ENCODE results near the gene MX2. TPM values are rescaled to one million over a fixed set of nuclear protein-coding genes. Genes with fewer than 3 reads are reported as not detected.
A peak's percentile ranks its signal among the peaks of the same experiment; 100 is the strongest.
"Not testable (repeated sequence)": the region's sequence is repeated elsewhere in the genome, so short reads cannot be mapped to it uniquely, and the experiment has no call there.

Gene MX2
- total RNA-seq, 1 donor from 2014 or later = 0.92 TPM

- H3K36me3 Mint-ChIP-seq = no peaks in the 10 kb centered on the region
- H3K9me3 Mint-ChIP-seq = no peaks in the 10 kb centered on the region
- H3K27me3 Mint-ChIP-seq = peaks cover 17% of the 10 kb centered on the region
- TF ChIP-seq CTCF (conservative IDR thresholded peaks at IDR 0.05) = no peak
- H3K27ac Mint-ChIP-seq = peak overlapping the region; percentile 15
- H3K4me1 Mint-ChIP-seq (ENCODE audit: unreplicated experiment) = peaks cover 11% of the 10 kb centered on the region
- no peak for DNase-seq (ENCODE audit: extremely low spot score, unreplicated experiment)
- no peak overlapping the region for H3K4me3 Mint-ChIP-seq
Measured at GRCh38 chr21:41410767-41411448, 49.1 kb downstream of the MX2 start.

GRCh38 chr21:41411449-41412089 is 49.7 kb downstream of the MX2 start:
- Mint-ChIP-seq H3K9me3 (no peaks in the 10 kb centered on the region), H3K27ac (peak overlapping the region; percentile 15), H3K4me3 (no peak overlapping the region), H3K27me3 (peaks cover 14% of the 10 kb centered on the region), H3K4me1 (ENCODE audit: unreplicated experiment) (peaks cover 11% of the 10 kb centered on the region), H3K36me3 (no peaks in the 10 kb centered on the region)
- no peak for DNase-seq (ENCODE audit: extremely low spot score, unreplicated experiment)
- peak; percentile 45 for TF ChIP-seq CTCF (conservative IDR thresholded peaks at IDR 0.05)

GRCh38 chr21:41417505-41417904 is 55.7 kb downstream of the MX2 start:
- not testable (repeated sequence) for H3K9me3 Mint-ChIP-seq, H3K36me3 Mint-ChIP-seq

GRCh38 chr21:41418393-41418792 is 56.6 kb downstream of the MX2 start:
- H3K36me3 Mint-ChIP-seq = no peaks in the 10 kb centered on the region
- peaks cover 6% of the 10 kb centered on the region for H3K27me3 Mint-ChIP-seq
- peaks cover 5% of the 10 kb centered on the region for H3K9me3 Mint-ChIP-seq
- peaks cover 7% of the 10 kb centered on the region for H3K4me1 Mint-ChIP-seq (ENCODE audit: unreplicated experiment)
- H3K4me3 Mint-ChIP-seq = peak overlapping the region; percentile 48
- no peak overlapping the region for H3K27ac Mint-ChIP-seq
- no peak for DNase-seq (ENCODE audit: extremely low spot score, unreplicated experiment)
- TF ChIP-seq CTCF (conservative IDR thresholded peaks at IDR 0.05) = no peak

More at GRCh38 chr21:41417505-41417904, 55.7 kb downstream of the MX2 start:
- not testable (repeated sequence) for DNase-seq (ENCODE audit: extremely low spot score, unreplicated experiment); H3K4me3 Mint-ChIP-seq; H3K4me1 Mint-ChIP-seq (ENCODE audit: unreplicated experiment); H3K27ac Mint-ChIP-seq; H3K27me3 Mint-ChIP-seq

GRCh38 chr21:41418956-41419680 is 57.3 kb downstream of the MX2 start:
- H3K4me1 Mint-ChIP-seq (ENCODE audit: unreplicated experiment) = peaks cover 7% of the 10 kb centered on the region
- H3K4me3 Mint-ChIP-seq = peak overlapping the region; percentile 74
- TF ChIP-seq CTCF (conservative IDR thresholded peaks at IDR 0.05) = no peak
- DNase-seq (ENCODE audit: extremely low spot score, unreplicated experiment) = no peak
- no peaks in the 10 kb centered on the region for H3K36me3 Mint-ChIP-seq
- peaks cover 6% of the 10 kb centered on the region for H3K27me3 Mint-ChIP-seq
- H3K9me3 Mint-ChIP-seq = peaks cover 5% of the 10 kb centered on the region
- no peak overlapping the region for H3K27ac Mint-ChIP-seq

All from type B pancreatic cell (in vitro differentiated cells).